ENCODE data around the gene FARP2.
"Not testable (repeated sequence)": the region's sequence is repeated elsewhere in the genome, so short reads cannot be mapped to it uniquely, and the experiment has no call there.

FARP2 gene

GRCh38 chr2:241503776-241504392 is 147.8 kb downstream of the FARP2 start:
- DNase-seq: no peak

DNA sequence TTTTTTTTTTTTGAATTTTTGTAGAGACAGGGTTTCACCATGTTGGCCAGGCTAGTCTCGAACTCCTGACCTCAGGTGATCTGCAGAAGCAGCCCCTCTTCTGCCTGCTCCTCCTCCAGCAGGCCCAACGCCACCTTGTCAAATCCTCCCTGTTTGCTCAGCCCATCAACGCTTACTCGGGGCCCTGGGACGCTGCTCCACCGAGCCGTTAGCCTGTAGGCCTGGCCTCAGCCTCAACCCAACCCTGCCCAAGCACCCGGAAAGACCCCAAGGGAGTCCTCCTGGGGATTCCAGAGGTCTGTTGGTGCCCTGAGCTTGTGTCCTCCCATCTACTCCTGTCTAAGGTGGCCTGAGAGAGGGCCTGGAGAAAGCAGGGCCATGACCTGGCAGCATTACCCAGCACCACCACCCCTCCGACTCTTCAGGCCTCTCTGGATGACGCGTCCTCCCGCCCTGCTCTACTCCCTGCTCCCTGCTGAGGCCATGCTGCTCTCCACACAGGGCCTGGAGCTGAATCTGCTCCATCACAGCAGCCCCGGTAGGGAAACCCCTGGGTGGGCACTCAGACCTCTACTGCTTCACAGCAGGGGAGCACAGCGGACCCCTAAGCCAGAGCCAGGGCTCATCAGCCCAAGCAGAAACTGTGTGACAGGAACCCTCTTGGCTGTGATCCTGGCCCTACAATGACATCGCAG is 149.1 kb downstream of the FARP2 start:
- DNase-seq: no peak

- DNase-seq: no peak
Observed at GRCh38 chr2:241505781-241506201, 149.7 kb downstream of the FARP2 start.

- DNase-seq: not testable (repeated sequence)
Observed at GRCh38 chr2:241506317-241506716, 150.2 kb downstream of the FARP2 start.

GRCh38 chr2:241506793-241507429 is 150.8 kb downstream of the FARP2 start:
- no peak for DNase-seq

DNA sequence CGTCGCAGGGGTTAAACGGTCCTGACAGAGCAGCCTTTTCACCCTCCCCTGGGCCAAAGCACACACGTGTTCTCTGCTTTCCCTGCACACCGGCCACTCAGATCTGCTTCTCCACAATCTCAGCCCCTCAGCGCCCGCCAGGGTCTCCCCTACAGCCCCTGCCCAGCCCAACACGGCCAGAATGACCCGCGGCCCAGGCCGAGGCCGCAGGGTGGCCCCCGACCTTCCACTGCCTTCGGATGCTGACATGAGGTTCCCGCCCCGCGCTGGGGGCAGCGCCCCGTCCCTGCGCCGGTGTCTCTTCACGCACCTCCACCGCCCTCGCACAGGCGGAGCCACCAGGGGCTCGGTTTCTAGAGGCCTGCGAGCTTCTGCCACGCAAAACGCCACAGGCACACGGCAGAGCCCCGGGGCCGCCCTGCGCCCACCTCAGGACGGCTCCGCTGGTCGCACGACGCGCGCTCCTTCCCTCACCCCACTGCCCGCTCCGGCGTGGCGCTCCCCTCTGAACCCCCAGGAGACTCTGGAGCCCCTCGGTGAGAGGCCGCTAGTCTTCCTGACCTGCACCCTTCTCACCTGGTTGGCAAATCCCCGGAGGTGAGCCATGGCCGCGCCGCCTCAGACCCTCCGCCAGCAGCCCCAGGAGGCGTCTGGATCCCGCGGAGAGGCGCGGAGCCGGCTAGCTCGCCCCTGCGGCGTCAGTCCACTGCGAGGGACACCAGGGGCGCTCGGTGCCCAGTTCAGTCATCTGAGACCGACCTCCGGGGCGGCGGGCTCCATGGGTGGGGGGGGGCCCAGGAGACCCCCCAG is 151.6 kb downstream of the FARP2 start:
- DNase-seq: peak in 7 of 58 donors; percentile 23 to 60 (median 47)

- DNase-seq: peak; percentile 87 to 99 (median 97)
Observed at GRCh38 chr2:241508240-241509154, 152.4 kb downstream of the FARP2 start, which contains the start of gene STK25. Gene STK25, minus strand, starts transcription at chr2:241508584. Its CDS starts 549 bp downstream, at chr2:241508035.

- peak in 1 of 58 donors; percentile 64 for DNase-seq
Observed at GRCh38 chr2:241509155-241509784, 153.2 kb downstream of the FARP2 start.

GRCh38 chr2:241511091-241511741 is 155.1 kb downstream of the FARP2 start:
- DNase-seq: no peak

DNA sequence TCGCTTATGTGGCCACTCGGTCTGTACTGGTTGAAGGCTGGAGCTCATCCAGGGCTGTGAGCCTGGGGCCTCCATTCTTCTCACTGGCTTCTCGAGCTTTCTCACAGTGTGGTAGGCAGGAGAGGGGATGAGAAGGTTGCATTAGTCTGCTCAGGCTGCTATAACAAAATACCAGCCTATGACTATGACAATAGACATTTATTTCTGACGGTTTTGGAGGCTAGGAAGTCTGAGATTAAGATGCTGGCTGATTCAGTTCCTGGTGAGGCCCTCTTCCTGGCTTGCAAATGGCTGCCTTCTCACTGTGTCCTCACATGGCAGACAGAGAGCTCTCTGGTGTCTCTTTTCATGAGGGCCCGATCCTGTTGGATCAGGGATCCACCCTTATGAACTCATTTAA is 158.5 kb downstream of the FARP2 start:
- no peak for DNase-seq

DNA sequence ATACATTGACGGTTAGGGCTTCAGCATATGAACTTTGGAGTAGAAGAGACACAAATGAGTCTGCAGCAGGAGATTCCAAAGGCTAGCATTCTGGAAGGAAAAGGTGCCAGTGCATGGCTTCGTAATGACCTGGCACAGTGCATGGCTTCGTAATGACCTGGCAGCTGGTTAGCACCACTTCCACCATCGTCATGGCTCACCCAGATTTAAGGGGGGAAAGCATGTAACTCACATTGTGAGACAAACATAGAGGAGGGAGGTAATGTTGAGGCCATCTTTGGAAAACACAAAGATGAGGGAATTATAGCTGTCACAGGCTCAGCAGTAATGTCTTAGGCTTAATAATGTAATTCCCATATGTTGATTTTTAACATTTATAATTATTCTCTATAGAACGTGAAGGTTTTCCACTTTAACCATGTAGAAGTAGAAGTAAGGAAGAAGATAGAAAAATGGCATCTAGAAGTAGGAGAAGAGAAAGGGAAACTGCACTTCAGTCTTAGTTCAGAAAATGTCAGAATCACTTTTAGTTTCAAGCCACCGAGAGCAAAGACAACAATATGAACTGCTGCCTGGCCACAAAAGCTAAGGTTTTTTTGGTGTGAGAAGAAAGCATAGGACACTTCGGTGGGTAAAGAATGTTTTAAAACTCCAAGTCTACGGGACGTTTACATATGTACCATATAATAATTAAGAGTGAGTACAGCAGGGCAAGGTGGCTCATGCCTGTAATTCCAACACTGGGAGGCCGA is 159.1 kb downstream of the FARP2 start:
- DNase-seq: no peak

- no peak for DNase-seq
Observed at GRCh38 chr2:241516520-241516965, 160.5 kb downstream of the FARP2 start.

GRCh38 chr2:241517297-241517696 is 161.2 kb downstream of the FARP2 start:
- no peak for DNase-seq

DNA sequence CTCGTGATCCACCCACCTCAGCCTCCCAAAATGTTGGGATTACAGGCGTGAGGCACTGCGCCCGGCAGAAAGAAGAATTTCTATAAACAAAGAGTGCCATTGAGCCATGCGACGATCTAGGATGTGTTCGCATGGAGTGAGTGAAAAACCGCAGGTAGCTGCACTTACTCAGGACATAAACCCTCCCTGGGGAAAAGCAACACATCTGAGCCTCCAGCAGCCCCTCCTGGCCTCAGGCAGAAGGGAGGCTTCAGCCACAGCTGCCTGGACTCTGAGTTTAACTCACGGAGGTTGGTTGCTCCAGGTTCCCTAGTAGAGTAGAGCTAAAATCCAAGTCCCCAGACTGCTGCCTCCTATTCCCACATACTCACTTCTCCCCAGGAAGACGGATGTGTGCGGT is 163.6 kb downstream of the FARP2 start:
- DNase-seq: no peak

- no peak for DNase-seq
Observed at GRCh38 chr2:241522477-241522876, 166.4 kb downstream of the FARP2 start.

DNA sequence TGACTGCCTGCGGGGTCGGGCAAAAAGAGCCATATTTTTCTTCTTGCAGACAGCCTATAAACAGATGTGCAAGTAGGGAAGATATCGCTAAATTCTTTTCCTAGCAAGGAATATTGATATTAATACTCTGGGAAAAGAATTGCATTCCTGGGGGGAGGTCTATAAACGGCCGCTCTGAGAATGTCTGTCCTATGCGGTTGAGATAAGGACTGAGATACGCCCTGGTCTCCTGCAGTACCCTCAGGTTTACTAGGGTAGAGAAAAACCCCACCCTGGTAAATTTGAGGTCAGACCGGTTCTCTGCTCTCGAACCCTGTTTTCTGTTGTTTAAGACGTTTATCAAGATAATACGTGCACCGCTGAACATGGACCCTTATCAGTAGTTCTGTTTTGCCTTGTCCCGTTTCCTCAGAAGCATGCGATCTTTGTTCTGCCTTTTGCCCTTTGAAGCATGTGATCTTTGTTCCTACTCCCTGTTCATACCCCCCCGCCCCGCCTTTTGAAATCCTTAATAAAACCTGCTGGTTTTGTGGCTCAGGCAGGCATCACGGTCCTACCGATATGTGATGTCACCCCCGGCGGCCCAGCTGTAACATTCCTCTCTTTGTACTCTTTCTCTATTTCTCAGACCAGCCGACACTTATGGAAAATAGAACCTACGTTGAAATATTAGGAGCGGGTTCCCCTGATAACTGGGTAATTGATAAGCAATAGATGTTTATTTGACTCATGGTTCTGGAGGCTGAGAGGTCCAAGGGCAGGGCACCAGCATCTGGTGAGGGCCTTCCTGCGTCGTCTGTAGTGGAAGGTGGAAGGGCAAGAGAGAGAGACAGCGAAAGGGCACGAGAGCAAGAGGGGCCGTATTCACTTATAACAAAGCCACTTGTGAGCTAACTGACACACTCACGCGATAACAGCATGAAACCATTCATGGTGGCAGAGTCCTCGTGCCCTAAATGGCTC is 170.0 kb downstream of the FARP2 start:
- DNase-seq: not testable (repeated sequence)

DNA sequence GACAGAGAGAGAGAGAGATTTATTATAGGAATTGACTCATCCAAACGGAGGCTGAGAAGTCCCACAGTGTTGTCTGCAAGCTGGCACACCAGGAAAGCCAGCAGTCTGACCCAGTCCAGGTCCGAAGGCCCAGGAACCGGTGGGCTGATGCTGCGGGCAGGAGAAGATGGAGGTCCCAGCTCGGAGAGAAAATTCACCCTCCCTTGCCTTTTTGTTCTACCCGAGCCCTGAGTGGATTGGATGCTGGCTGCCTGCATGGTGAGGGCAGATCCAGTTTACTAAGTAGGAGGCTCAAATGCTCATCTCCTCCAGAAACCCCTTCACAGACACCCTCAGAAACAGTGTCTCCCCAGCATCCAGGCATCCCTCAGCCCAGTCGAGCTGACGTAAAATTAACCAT is 174.5 kb downstream of the FARP2 start:
- no peak for DNase-seq

All from anterior cingulate cortex (tissue), 58 donors.